Ovary (tissue), 3 donors: Measurements from ENCODE around the gene TBC1D1.

ENCODE experiments used
- CTCF ChIP-seq, 3 donors: fragments of 450-650 bp in 2 of 3; fragments of 200-600 bp in 1 of 3; IDR thresholded peaks; one replicate each; pipeline versions ENCODE4 v1.5.1 to v1.8.0; 2016 to 2022; ENCODE audit warnings: antibody characterized with exemption in 3 of 3, mild to moderate bottlenecking in 1 of 3
- POLR2A ChIP-seq: fragments of 450-650 bp; IDR thresholded peaks from one replicate; pipeline ENCODE4 v1.6.1; 2017; ENCODE audit warnings: antibody characterized with exemption, mild to moderate bottlenecking, moderate library complexity
- donor health status: DM: no; HTN: no; CAD: no.

GRCh38 chr4:37980246-37980645, 89.4 kb downstream of the TBC1D1 start:
- TF ChIP-seq CTCF (IDR thresholded peaks at IDR 0.05) (no peak), POLR2A (no peak)
